Left lobe of liver (tissue), 2 donors: ENCODE measurements around the gene TMEM9B. TPM values are rescaled to one million over a fixed set of nuclear protein-coding genes. Genes with fewer than 3 reads are reported as not detected.
"Not testable (repeated sequence)": the region's sequence is repeated elsewhere in the genome, so short reads cannot be mapped to it uniquely, and the experiment has no call there.

ENCODE experiments used
- ATAC-seq: fragments of 200-7000 bp; cut with Tn5 transposase; one replicate; pipeline ENCODE4 v1.9.1; 2020; ENCODE audit warnings: mild to moderate bottlenecking, moderate library complexity
- DNase-seq: peaks from one replicate; pipeline ENCODE4 v3.0.0-alpha.2; 2020; ENCODE audit warnings: low spot score
- total RNA-seq: library from RNA; stranded (reverse); gene quantifications from one replicate; pipeline ENCODE4 v1.2.1, GENCODE V29; 2021
- donor health status: DM: no; HTN: no; CAD: no; lungs with moderate emphysema.
- donor health status: DM: no; HTN: yes; CAD: no.

TMEM9B gene
- total RNA-seq = 13.8 TPM

- DNase-seq = peak; percentile 94
- peak; percentile 91 for ATAC-seq
Measured at GRCh38 chr11:8964324-8965320, at the start of gene TMEM9B. TMEM9B (minus strand) TSS chr11:8964442; CDS start chr11:8964313, 129 bp downstream.

- DNase-seq (no peak), ATAC-seq (no peak)
Measured at GRCh38 chr11:9013373-9013772, 49.1 kb upstream of the TMEM9B start.

GRCh38 chr11:9009538-9009937 lies 45.3 kb upstream of the TMEM9B start:
- DNase-seq, ATAC-seq: not testable (repeated sequence)

GRCh38 chr11:9008661-9009060 lies 44.4 kb upstream of the TMEM9B start:
- DNase-seq (no peak), ATAC-seq (no peak)

- no peak for ATAC-seq
- DNase-seq = no peak
Measured at GRCh38 chr11:9008011-9008550, 43.8 kb upstream of the TMEM9B start.

- ATAC-seq = no peak
- no peak for DNase-seq
Measured at GRCh38 chr11:9005087-9005486, 40.8 kb upstream of the TMEM9B start.

- no peak for DNase-seq
- ATAC-seq = peak; percentile 30
Measured at GRCh38 chr11:9004183-9004926, 40.1 kb upstream of the TMEM9B start.

GRCh38 chr11:9003573-9004182 lies 39.4 kb upstream of the TMEM9B start, which contains the start of gene NRIP3:
NRIP3 (minus strand) TSS chr11:9004001; CDS start chr11:9003935, 66 bp downstream.
- ATAC-seq (peak; percentile 78), DNase-seq (peak; percentile 49)

- DNase-seq (no peak), ATAC-seq (no peak)
Measured at GRCh38 chr11:9002920-9003572, 38.8 kb upstream of the TMEM9B start.

GRCh38 chr11:9001736-9002135 lies 37.5 kb upstream of the TMEM9B start:
- ATAC-seq (peak; percentile 39), DNase-seq (no peak)

- ATAC-seq (no peak), DNase-seq (no peak)
Measured at GRCh38 chr11:8998017-8998416, 33.8 kb upstream of the TMEM9B start.

- DNase-seq (no peak), ATAC-seq (no peak)
Measured at GRCh38 chr11:8997451-8997850, 33.2 kb upstream of the TMEM9B start.

- ATAC-seq (no peak), DNase-seq (no peak)
Measured at GRCh38 chr11:8989453-8989852, 25.2 kb upstream of the TMEM9B start.

- DNase-seq (no peak), ATAC-seq (no peak)
Measured at GRCh38 chr11:8988329-8989234, 24.3 kb upstream of the TMEM9B start.

GRCh38 chr11:8987446-8987845 lies 23.2 kb upstream of the TMEM9B start:
- no peak for DNase-seq
- no peak for ATAC-seq

- DNase-seq, ATAC-seq: not testable (repeated sequence)
Measured at GRCh38 chr11:8986772-8987171, 22.5 kb upstream of the TMEM9B start.

GRCh38 chr11:8985462-8985861 lies 21.2 kb upstream of the TMEM9B start:
- DNase-seq (no peak), ATAC-seq (no peak)

GRCh38 chr11:8983552-8983951 lies 19.3 kb upstream of the TMEM9B start:
- no peak for ATAC-seq

GRCh38 chr11:8980485-8980884 lies 16.2 kb upstream of the TMEM9B start:
- no peak for ATAC-seq

More at GRCh38 chr11:8983552-8983951, 19.3 kb upstream of the TMEM9B start:
- no peak for DNase-seq

More at GRCh38 chr11:8980485-8980884, 16.2 kb upstream of the TMEM9B start:
- DNase-seq = no peak
